Smooth muscle cell (in vitro differentiated cells): ENCODE measurements around the gene MACROD2. TPM values are rescaled to one million over a fixed set of nuclear protein-coding genes. Genes with fewer than 3 reads are reported as not detected.

Source experiments
- DNase-seq: peaks from one replicate; lab custom pipeline; 2025; ENCODE audit not compliant: unreplicated experiment; lab: John Stamatoyannopoulos, UW
- H2AFZ ChIP-seq: fragments of 200-600 bp; sonication (generic); 2 replicates; pipeline ENCODE4 v1.6.0; 2016; ENCODE audit warnings: antibody characterized with exemption, low read depth, mild to moderate bottlenecking
- H3F3A ChIP-seq: fragments of 200-600 bp; sonication (generic); 2 replicates; pipeline ENCODE4 v1.6.0; 2017; ENCODE audit warnings: antibody characterized with exemption, low read depth
- H3K27ac ChIP-seq: fragments of 200-600 bp; sonication (generic); 2 replicates; pipeline ENCODE4 v1.5.1; 2016; ENCODE audit warnings: low read depth, mild to moderate bottlenecking
- H3K27me3 ChIP-seq: fragments of 200-600 bp; sonication (generic); 2 replicates; pipeline ENCODE4 v1.6.1; 2016; ENCODE audit warnings: low read depth, mild to moderate bottlenecking
- H3K36me3 ChIP-seq: fragments of 200-600 bp; sonication (generic); 2 replicates; pipeline ENCODE4 v1.5.1; 2016; ENCODE audit warnings: low read depth
- H3K4me1 ChIP-seq: fragments of 200-600 bp; sonication (generic); 2 replicates; pipeline ENCODE4 v1.5.1; 2016; ENCODE audit warnings: low read depth
- H3K4me2 ChIP-seq: fragments of 200-600 bp; sonication (generic); 2 replicates; pipeline ENCODE4 v1.6.0; 2016; ENCODE audit warnings: mild to moderate bottlenecking
- H3K4me3 ChIP-seq: fragments of 200-600 bp; sonication (generic); 2 replicates; pipeline ENCODE4 v1.5.1; 2016; ENCODE audit warnings: mild to moderate bottlenecking
- H3K79me2 ChIP-seq: fragments of 200-600 bp; sonication (generic); 2 replicates; pipeline ENCODE4 v1.6.0; 2016; ENCODE audit warnings: low read depth, mild to moderate bottlenecking
- H3K9ac ChIP-seq: fragments of 200-600 bp; sonication (generic); 2 replicates; pipeline ENCODE4 v1.6.0; 2016; ENCODE audit warnings: low read depth
- H3K9me3 ChIP-seq: fragments of 200-600 bp; sonication (generic); replicated peaks from 2 replicates; pipeline ENCODE4 v1.5.1; 2016; ENCODE audit warnings: low read depth
- H4K20me1 ChIP-seq: fragments of 200-600 bp; sonication (generic); 2 replicates; pipeline ENCODE4 v1.6.0; 2016; ENCODE audit warnings: low read depth
- WGBS: methylation state at CpG from one replicate; pipeline ENCODE4 v1.1.7; 2016; ENCODE audit warnings: low lambda C conversion rate; 5-methylcytosine and 5-hydroxymethylcytosine counted together
- polyA plus RNA-seq: library from polyadenylated mRNA; unstranded; fragments of >200 nt; fragmentation: Nextera tagmentation; extraction: Ambion mirVana; gene quantifications from 2 replicates; pipeline ENCODE4 v1.2.1, GENCODE V29; 2016
- total RNA-seq: library from RNA; depleted of rRNA; stranded (reverse); fragments of >200 nt; gene quantifications from 2 replicates; pipeline ENCODE4 v1.2.3, GENCODE V29; 2014
- TF ChIP-seq, protein P1 (sequence below): fragments of 200-600 bp; sonication (generic); IDR thresholded peaks from 2 replicates; pipeline ENCODE4 v1.5.1; 2017; ENCODE audit warnings: borderline replicate concordance, mild to moderate bottlenecking, antibody characterized with exemption; ENCODE audit not compliant: insufficient read depth, poor library complexity, severe bottlenecking

MACROD2 gene
- total and polyA plus RNA-seq, 2 experiments from 2014 or later: 0.04 to 0.32 TPM

DNA sequence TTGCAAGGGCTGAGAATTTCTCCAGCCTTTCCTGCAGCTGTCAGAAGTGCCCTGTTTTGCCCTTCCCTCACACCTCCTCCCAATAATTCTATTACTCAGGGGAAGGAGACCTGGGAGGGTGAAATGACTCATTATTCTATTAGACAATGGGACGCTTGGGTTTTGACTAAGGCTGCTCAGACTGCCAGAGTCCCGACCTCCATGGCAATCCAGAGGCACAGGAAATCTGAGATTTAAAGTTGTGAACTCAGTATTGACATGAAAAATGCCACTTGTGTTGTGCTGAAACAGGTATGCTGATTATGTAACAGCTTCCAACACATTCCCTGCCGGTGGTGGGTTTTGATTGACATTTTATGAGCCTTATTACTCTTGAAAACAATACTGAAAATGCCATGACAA lies 967.9 kb downstream of the MACROD2 start:
- peak overlapping the region; percentile 3 for H3K27ac ChIP-seq

DNA sequence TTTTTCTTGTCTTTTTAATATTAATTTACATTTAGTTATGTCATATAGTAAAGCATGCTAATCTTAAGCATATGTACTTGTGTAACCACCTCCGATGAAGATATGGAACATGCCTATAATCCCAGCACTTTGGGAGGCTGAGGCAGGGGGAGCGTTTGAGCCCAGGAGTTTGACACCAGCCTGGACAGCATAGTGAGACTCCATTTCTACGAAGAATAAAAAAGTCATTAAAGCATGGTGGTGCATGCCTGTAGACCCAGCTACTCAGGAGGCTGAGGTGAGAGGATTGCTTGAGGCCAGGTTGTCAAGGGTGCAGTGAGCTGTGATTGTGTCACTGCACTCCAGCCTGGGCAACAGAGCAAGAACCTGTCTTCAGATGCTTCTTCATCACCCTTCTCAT lies 970.9 kb downstream of the MACROD2 start:
- no peaks in the 10 kb centered on the region for H3F3A ChIP-seq
- no peak overlapping the region for H3K9ac ChIP-seq
- no peak overlapping the region for H3K4me2 ChIP-seq
- H3K27me3 ChIP-seq: no peaks in the 10 kb centered on the region
- no peak overlapping the region for H3K27ac ChIP-seq
- no peaks in the 10 kb centered on the region for H3K36me3 ChIP-seq
- peaks cover 6% of the 10 kb centered on the region for H3K4me1 ChIP-seq
- H2AFZ ChIP-seq: no peak overlapping the region
- TF ChIP-seq, protein P1, sequence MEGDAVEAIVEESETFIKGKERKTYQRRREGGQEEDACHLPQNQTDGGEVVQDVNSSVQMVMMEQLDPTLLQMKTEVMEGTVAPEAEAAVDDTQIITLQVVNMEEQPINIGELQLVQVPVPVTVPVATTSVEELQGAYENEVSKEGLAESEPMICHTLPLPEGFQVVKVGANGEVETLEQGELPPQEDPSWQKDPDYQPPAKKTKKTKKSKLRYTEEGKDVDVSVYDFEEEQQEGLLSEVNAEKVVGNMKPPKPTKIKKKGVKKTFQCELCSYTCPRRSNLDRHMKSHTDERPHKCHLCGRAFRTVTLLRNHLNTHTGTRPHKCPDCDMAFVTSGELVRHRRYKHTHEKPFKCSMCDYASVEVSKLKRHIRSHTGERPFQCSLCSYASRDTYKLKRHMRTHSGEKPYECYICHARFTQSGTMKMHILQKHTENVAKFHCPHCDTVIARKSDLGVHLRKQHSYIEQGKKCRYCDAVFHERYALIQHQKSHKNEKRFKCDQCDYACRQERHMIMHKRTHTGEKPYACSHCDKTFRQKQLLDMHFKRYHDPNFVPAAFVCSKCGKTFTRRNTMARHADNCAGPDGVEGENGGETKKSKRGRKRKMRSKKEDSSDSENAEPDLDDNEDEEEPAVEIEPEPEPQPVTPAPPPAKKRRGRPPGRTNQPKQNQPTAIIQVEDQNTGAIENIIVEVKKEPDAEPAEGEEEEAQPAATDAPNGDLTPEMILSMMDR: no peak
- no peak for DNase-seq
- H3K79me2 ChIP-seq: no peaks in the 10 kb centered on the region
- H4K20me1 ChIP-seq: no peaks in the 10 kb centered on the region
- no peaks in the 10 kb centered on the region for H3K9me3 ChIP-seq
- no peak overlapping the region for H3K4me3 ChIP-seq
- 97% methylated on average over 3 of the region's 3 CpGs for WGBS

More for the DNA sequence above, 967.9 kb downstream of the MACROD2 start:
- peaks cover 6% of the 10 kb centered on the region for H3K4me1 ChIP-seq
- no peak overlapping the region for H3K9ac ChIP-seq
- DNase-seq: no peak
- no peaks in the 10 kb centered on the region for H3K36me3 ChIP-seq
- H3K27me3 ChIP-seq: no peaks in the 10 kb centered on the region
- TF ChIP-seq, protein P1: no peak
- H3K9me3 ChIP-seq: no peaks in the 10 kb centered on the region
- no peaks in the 10 kb centered on the region for H3K79me2 ChIP-seq
- no peaks in the 10 kb centered on the region for H4K20me1 ChIP-seq
- H3F3A ChIP-seq: no peaks in the 10 kb centered on the region
- no peak overlapping the region for H3K4me3 ChIP-seq
- no peak overlapping the region for H3K4me2 ChIP-seq
- WGBS: 21% methylated on average over 3 of the region's 3 CpGs
- H2AFZ ChIP-seq: no peak overlapping the region

DNA sequence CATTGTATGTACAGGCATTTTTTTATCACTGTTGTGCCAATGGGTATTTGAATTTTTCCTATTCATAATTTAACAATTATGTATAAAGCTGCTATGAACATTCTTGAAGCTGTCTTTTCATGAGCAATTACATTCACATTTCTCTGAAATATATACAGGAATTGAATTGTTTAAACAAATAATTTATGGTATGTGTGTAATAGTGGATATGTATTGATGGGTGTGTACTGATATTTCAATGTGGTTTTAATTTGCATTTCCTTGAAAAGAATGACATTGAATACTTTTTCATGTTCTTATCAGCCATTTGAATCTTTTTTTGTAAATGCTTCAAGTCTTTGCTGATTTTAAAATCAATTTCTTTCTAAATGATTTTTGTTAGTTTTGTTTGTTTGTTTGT lies 971.5 kb downstream of the MACROD2 start:
- H3F3A ChIP-seq: no peaks in the 10 kb centered on the region
- H4K20me1 ChIP-seq: no peaks in the 10 kb centered on the region
- no peak overlapping the region for H3K4me3 ChIP-seq
- peaks cover 6% of the 10 kb centered on the region for H3K4me1 ChIP-seq
- H3K4me2 ChIP-seq: no peak overlapping the region
- H3K9ac ChIP-seq: no peak overlapping the region
- no peak for DNase-seq
- H3K27ac ChIP-seq: no peak overlapping the region
- TF ChIP-seq, protein P1: no peak
- no peaks in the 10 kb centered on the region for H3K9me3 ChIP-seq
- no peaks in the 10 kb centered on the region for H3K27me3 ChIP-seq
- no peaks in the 10 kb centered on the region for H3K36me3 ChIP-seq
- no peak overlapping the region for H2AFZ ChIP-seq
- H3K79me2 ChIP-seq: no peaks in the 10 kb centered on the region

DNA sequence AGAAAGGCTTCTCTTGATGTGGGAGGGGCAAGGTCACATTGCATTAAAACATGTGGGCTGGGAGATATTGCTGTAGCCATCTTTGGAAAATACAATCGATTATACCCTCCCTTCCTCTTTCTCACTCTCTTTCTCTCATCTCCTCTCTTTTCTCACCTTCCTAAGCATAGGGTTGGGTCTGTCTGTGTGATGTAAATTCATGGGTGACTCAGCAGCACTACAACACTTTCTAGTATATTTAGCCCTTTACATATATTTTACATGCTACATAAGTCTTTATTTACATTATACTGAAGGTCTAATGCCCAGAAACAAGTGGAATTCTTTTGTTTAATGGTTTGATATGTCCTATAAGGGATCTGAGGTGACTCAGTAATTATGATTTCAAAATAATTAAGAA lies 976.9 kb downstream of the MACROD2 start:
- 92% methylated on average over 1 of the region's 1 CpG for WGBS
- no peaks in the 10 kb centered on the region for H3F3A ChIP-seq

More for the DNA sequence above, 976.9 kb downstream of the MACROD2 start:
- no peak overlapping the region for H2AFZ ChIP-seq
- no peak overlapping the region for H3K4me2 ChIP-seq
- H3K36me3 ChIP-seq: no peaks in the 10 kb centered on the region
- no peaks in the 10 kb centered on the region for H3K27me3 ChIP-seq
- no peak for DNase-seq
- H3K4me1 ChIP-seq: no peaks in the 10 kb centered on the region
- no peaks in the 10 kb centered on the region for H3K9me3 ChIP-seq
- no peaks in the 10 kb centered on the region for H3K79me2 ChIP-seq
- no peak overlapping the region for H3K4me3 ChIP-seq
- H3K9ac ChIP-seq: no peak overlapping the region
- H4K20me1 ChIP-seq: no peaks in the 10 kb centered on the region
- TF ChIP-seq, protein P1: no peak
- no peak overlapping the region for H3K27ac ChIP-seq
